K562 (cell line): Measurements from ENCODE around the gene CNIH1. TPM values are rescaled to one million over a fixed set of nuclear protein-coding genes. Genes with fewer than 3 reads are reported as not detected.
A peak's percentile ranks its signal among the peaks of the same experiment; 100 is the strongest.

ENCODE experiments used
- ATAC-seq: fragments of 200-7000 bp; cut with Tn5 transposase; 3 replicates; pipeline ENCODE4 v1.9.1; 2020; ENCODE audit warnings: moderate library complexity
- BruUV-seq: library from RNA; stranded (reverse); fragments of 400-500 nt; replicated peaks from 2 replicates; lab custom pipeline; 2021; lab: Mats Ljungman, UMichigan
- CTCF ChIA-PET: fragments of 300-600 bp; formaldehyde crosslinking; extraction: SDS; loops from one replicate; lab custom pipeline; 2021; ENCODE audit warnings: low intra/inter-chr PET ratio; lab: Yijun Ruan, JAX
- POLR2A ChIA-PET: fragments of 300-600, 350-650 bp; sonication (Branson Sonifier 250); formaldehyde crosslinking; extraction: SDS; loops from one replicate; lab custom pipeline; 2021; ENCODE audit warnings: antibody characterized with exemption, inconsistent platforms; lab: Yijun Ruan, JAX
- DNase-seq, 4 experiments: peaks; one replicate each; pipeline versions ENCODE4 v3.0.0 to v3.0.0-alpha.2; 2011 to 2018; ENCODE audit warnings: low spot score in 3 of 4, mixed read lengths in 3 of 4; ENCODE audit errors: extremely low read depth in 1 of 4
- FAIRE-seq: peaks from 2 replicates; lab custom pipeline; 2011; peaks lifted over from hg19 to GRCh38; lab: Jason Lieb, UNC
- H2AFZ ChIP-seq: 2 replicates; pipeline ENCODE4 v1.6.0; 2011; ENCODE audit warnings: low read depth, low read length, control low read depth, inconsistent platforms
- H3K27ac ChIP-seq: fragments of 200-600 bp; 3 replicates; pipeline ENCODE4 v1.8.0; 2011; ENCODE audit warnings: low read depth, mild to moderate bottlenecking, control low read depth, inconsistent platforms, low read length, moderate library complexity, mixed read lengths; ENCODE audit errors: extremely low read depth
- H3K27me3 ChIP-seq, 2 experiments: fragments of 300-600 bp in 1 of 2; 2 replicates in 1 of 2; 3 replicates in 1 of 2; pipeline versions ENCODE4 v1.6.0 to v1.8.0; 2011; ENCODE audit warnings: inconsistent platforms in 2 of 2, low read length in 2 of 2, mild to moderate bottlenecking in 1 of 2, mixed read lengths in 1 of 2, moderate library complexity in 1 of 2; ENCODE audit not compliant: control insufficient read depth in 2 of 2, insufficient read depth in 2 of 2
- H3K36me3 ChIP-seq: fragments of 300-600 bp; 3 replicates; pipeline ENCODE4 v1.8.0; 2011; ENCODE audit warnings: mild to moderate bottlenecking, low read length, inconsistent platforms; ENCODE audit not compliant: control insufficient read depth, insufficient read depth
- H3K4me1 ChIP-seq, 2 experiments: fragments of 200-600 bp in 1 of 2; replicated peaks in 1 of 2; 2 replicates in 1 of 2; 3 replicates in 1 of 2; pipeline versions ENCODE4 v1.5.1 to v1.8.0; 2011; ENCODE audit warnings: inconsistent platforms in 2 of 2, low read length in 2 of 2, mild to moderate bottlenecking in 1 of 2, mixed read lengths in 1 of 2, moderate library complexity in 1 of 2; ENCODE audit not compliant: control insufficient read depth in 2 of 2, insufficient read depth in 2 of 2
- H3K4me2 ChIP-seq: 2 replicates; pipeline ENCODE4 v1.6.1; 2011; ENCODE audit warnings: low read length, control low read depth, inconsistent platforms, mixed read lengths; ENCODE audit not compliant: insufficient read depth
- H3K4me3 ChIP-seq: fragments of 200-600 bp; sonication (generic), shearing (Covaris generic); 2 replicates; pipeline ENCODE4 v1.5.1; 2016; ENCODE audit warnings: control low read depth, inconsistent platforms
- H3K79me2 ChIP-seq: fragments of 200-600 bp; 3 replicates; pipeline ENCODE4 v1.8.0; 2011; ENCODE audit warnings: low read length, inconsistent platforms; ENCODE audit not compliant: control insufficient read depth, insufficient read depth
- H3K9ac ChIP-seq, 2 experiments: 2 replicates each; pipeline versions ENCODE4 v1.6.0 to v1.6.1; 2011; ENCODE audit warnings: low read depth in 2 of 2, low read length in 2 of 2, control low read depth in 1 of 2, inconsistent platforms in 1 of 2, mild to moderate bottlenecking in 1 of 2, mixed read lengths in 1 of 2; ENCODE audit not compliant: insufficient read depth in 1 of 2
- H3K9me1 ChIP-seq: one replicate; pipeline ENCODE4 v1.6.0; 2011; ENCODE audit warnings: inconsistent platforms, mild to moderate bottlenecking, low read length, moderate library complexity; ENCODE audit not compliant: control insufficient read depth, insufficient read depth
- H3K9me3 ChIP-seq: replicated peaks from 2 replicates; pipeline ENCODE4 v1.5.1; 2011; ENCODE audit warnings: low read depth, low read length, inconsistent platforms; ENCODE audit not compliant: control insufficient read depth, insufficient read depth
- H4K20me1 ChIP-seq: replicated peaks from 2 replicates; pipeline ENCODE4 v1.6.1; 2011; ENCODE audit warnings: low read length, inconsistent platforms, mixed read lengths; ENCODE audit not compliant: control insufficient read depth, insufficient read depth
- CBX3 ChIP-seq, 2 experiments: IDR thresholded peaks; 1 replicate in 1 of 2; 2 replicates in 1 of 2; pipeline ENCODE4 v1.6.1; 2012; ENCODE audit warnings: inconsistent platforms in 2 of 2, low read length in 2 of 2, borderline replicate concordance in 1 of 2, control low read depth in 1 of 2
- CCNT2 ChIP-seq: IDR thresholded peaks from 2 replicates; pipeline ENCODE4 v1.6.1; 2011; ENCODE audit warnings: borderline replicate concordance, low read depth, mild to moderate bottlenecking, moderate library complexity, mixed read lengths, low read length; ENCODE audit not compliant: insufficient read length; ENCODE audit errors: extremely low read depth
- CTCF ChIP-seq, 3 experiments: IDR thresholded peaks in 2 of 3; conservative IDR thresholded peaks in 1 of 3; 2 replicates each; pipeline ENCODE4 v1.5.1; 2011 to 2012; ENCODE audit warnings: low read length in 3 of 3, mild to moderate bottlenecking in 3 of 3, control low read depth in 2 of 3, improper control_type of control experiment in 1 of 3, inconsistent platforms in 1 of 3, low read depth in 1 of 3, mixed read lengths in 1 of 3, moderate library complexity in 1 of 3; ENCODE audit not compliant: insufficient read depth in 2 of 3
- MNT ChIP-seq, 2 experiments: fragments of 450-650 bp; conservative IDR thresholded peaks; 2 replicates each; pipeline ENCODE4 v1.6.1; 2017; ENCODE audit warnings: mild to moderate bottlenecking in 2 of 2, moderate library complexity in 2 of 2
- PRDM10 ChIP-seq: fragments of 450-650 bp; IDR thresholded peaks from 2 replicates; pipeline ENCODE4 v1.6.1; 2018; ENCODE audit not compliant: partially characterized antibody
- RBM34 ChIP-seq: fragments of 200-400 bp; formaldehyde crosslinking; IDR thresholded peaks from 2 replicates; pipeline ENCODE4 v1.6.1; 2018; ENCODE audit warnings: low read length, borderline replicate concordance; ENCODE audit not compliant: insufficient read depth
- TBL1XR1 ChIP-seq, 2 experiments: IDR thresholded peaks; 2 replicates each; pipeline ENCODE4 v1.6.1; 2012; ENCODE audit warnings: improper control_type of control experiment in 2 of 2, low read length in 2 of 2, mild to moderate bottlenecking in 1 of 2
- TSC22D4 ChIP-seq: fragments of 450-650 bp; IDR thresholded peaks from 2 replicates; pipeline ENCODE4 v1.6.1; 2016; ENCODE audit warnings: missing genetic modification characterization, missing biosample characterization, control low read depth
- WGBS: fragments of 100-300 bp; shearing (Covaris generic); methylation state at CpG from one replicate; pipeline ENCODE4 v1.1.6; 2016; ENCODE audit warnings: low coverage, mixed read lengths; ENCODE audit not compliant: insufficient coverage; ENCODE audit errors: missing lambda C conversion rate; 5-methylcytosine and 5-hydroxymethylcytosine counted together
- in situ Hi-C: fragments of 300-500 bp; cut with MboI; formaldehyde crosslinking; loops from 4 replicates; pipeline ENCODE4 v1.15.0; 2018; ENCODE audit warnings: inconsistent platforms, mixed read lengths
- intact Hi-C: fragments of 100-400 bp; cut with micrococcal nuclease; formaldehyde crosslinking; loops from 2 replicates; pipeline ENCODE4 v1.14.2; 2022
- polyA plus RNA-seq, 8 experiments: library from polyadenylated mRNA; depleted of rRNA in 4 of 8; stranded (reverse) in 5 of 8; unstranded in 3 of 8; fragments of >200 nt; fragmentation: Nextera tagmentation in 2 of 8; fragmentation: Illumina TruSeq in 1 of 8; extraction: Ambion mirVana in 2 of 8; extraction: Trizol in 1 of 8; gene quantifications; 2 replicates each; pipeline versions ENCODE4 v1.2.1 to v1.2.3, GENCODE V29; 2011 to 2014; ENCODE audit warnings: inconsistent platforms in 1 of 8, missing spikeins in 1 of 8
- total RNA-seq, 7 experiments: library from RNA; depleted of rRNA in 6 of 7; stranded (reverse); fragments of >200 nt in 6 of 7; fragmentation: Illumina TruSeq in 2 of 7; extraction: Trizol in 2 of 7; gene quantifications; 2 replicates each; pipeline versions ENCODE4 v1.2.1 to v1.2.3, GENCODE V29; 2011 to 2021; ENCODE audit warnings: low replicate concordance in 1 of 7
- TF ChIP-seq, protein P1 (sequence below): fragments of 250-450 bp; sonication (Bioruptor Pico); IDR thresholded peaks from 2 replicates; pipeline ENCODE4 v1.9.0; 2021; ENCODE audit warnings: mild to moderate bottlenecking, inconsistent platforms

The CNIH1 gene
- total and polyA plus RNA-seq, 9 of the 15 experiments (the other 6 are each of a cell fraction or from before 2014, with no cell fraction given) = 13.9 to 283 (median 77.3) TPM

DNA sequence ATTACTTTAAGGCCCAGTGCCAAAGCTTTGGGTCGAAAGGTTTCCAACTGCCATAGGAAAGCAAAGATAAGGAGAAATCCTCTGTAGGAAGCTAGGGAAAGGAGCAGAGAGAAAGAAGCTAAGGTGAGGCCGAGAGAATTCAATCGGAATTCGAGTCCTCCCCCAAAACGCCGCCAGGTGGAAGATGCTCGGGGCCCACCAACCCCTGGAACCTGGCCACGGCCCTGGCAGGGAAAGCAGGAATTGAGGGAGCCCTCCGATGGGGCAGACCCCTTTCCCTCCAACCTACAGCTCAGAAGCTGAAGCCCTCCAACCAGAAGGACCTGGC, 47.1 kb upstream of the CNIH1 start:
- Histone ChIP-seq H4K20me1 (no peaks in the 10 kb centered on the region), H3K27ac (peak overlapping the region; percentile 82), H3K4me1 (peaks cover 9 to 20% of the 10 kb centered on the region in 2 experiments), H3K9me1 (no peaks in the 10 kb centered on the region), H2AFZ (peak overlapping the region; percentile 98), H3K36me3 (peaks cover 5% of the 10 kb centered on the region; the same call in 1 of the 3 replicates), H3K27me3 (no peaks in the 10 kb centered on the region), H3K4me3 (peak overlapping the region; percentile 88), H3K4me2 (peak overlapping the region; percentile 89), H3K9me3 (no peaks in the 10 kb centered on the region), H3K79me2 (peaks cover 38% of the 10 kb centered on the region), H3K9ac (peak overlapping the region; percentile 81 to 94)
- in situ Hi-C loops = no loop called here
- intact Hi-C loops = loop anchor here (2.0 kb wide), 1 partner anchor 47 kb away; the partner anchor contains the start of gene CNIH1
- FAIRE-seq (no peak), DNase-seq (no peak), ATAC-seq (peak; percentile 46)
- TF ChIP-seq RBM34 (no peak), TBL1XR1 (IDR thresholded peaks at IDR 0.05; ENCODE audit: low read length in 2 of 2) (no peak), CTCF (IDR thresholded peaks at IDR 0.05 in 2 of 3, conservative IDR thresholded peaks at IDR 0.05 in 1 of 3; ENCODE audit: insufficient read depth in 2 of 3, low read depth in 1 of 3, low read length in 3 of 3) (0 out of 6 replicates have a peak, but pooled peaks of 1 of the 3 experiments have one; percentile 8), CCNT2 (no peak), CBX3 (IDR thresholded peaks at IDR 0.05; ENCODE audit: borderline replicate concordance in 1 of 2, low read length in 2 of 2) (no peak), PRDM10 (peak; percentile 46), MNT (conservative IDR thresholded peaks at IDR 0.05) (no peak), TSC22D4 (tag) (no peak)
- TF ChIP-seq, protein P1, sequence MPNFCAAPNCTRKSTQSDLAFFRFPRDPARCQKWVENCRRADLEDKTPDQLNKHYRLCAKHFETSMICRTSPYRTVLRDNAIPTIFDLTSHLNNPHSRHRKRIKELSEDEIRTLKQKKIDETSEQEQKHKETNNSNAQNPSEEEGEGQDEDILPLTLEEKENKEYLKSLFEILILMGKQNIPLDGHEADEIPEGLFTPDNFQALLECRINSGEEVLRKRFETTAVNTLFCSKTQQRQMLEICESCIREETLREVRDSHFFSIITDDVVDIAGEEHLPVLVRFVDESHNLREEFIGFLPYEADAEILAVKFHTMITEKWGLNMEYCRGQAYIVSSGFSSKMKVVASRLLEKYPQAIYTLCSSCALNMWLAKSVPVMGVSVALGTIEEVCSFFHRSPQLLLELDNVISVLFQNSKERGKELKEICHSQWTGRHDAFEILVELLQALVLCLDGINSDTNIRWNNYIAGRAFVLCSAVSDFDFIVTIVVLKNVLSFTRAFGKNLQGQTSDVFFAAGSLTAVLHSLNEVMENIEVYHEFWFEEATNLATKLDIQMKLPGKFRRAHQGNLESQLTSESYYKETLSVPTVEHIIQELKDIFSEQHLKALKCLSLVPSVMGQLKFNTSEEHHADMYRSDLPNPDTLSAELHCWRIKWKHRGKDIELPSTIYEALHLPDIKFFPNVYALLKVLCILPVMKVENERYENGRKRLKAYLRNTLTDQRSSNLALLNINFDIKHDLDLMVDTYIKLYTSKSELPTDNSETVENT (CRISPR knock-in tag) = 0 out of 2 replicates have a peak, but pooled peaks have one; percentile 3
- POLR2A ChIA-PET = interaction anchor here (0.7 to 2.1 kb wide), 4 partner anchors 15 to 46 kb away, joined by 3 to 6 read pairs (median 4); no protein-coding TSS in a partner anchor
- BruUV-seq = no TSS peak
- CTCF ChIA-PET = no interaction called here
- 2% methylated on average over 9 of the region's 9 CpGs for WGBS
